ENCODE results near the gene IQCE. TPM values are rescaled to one million over a fixed set of nuclear protein-coding genes. Genes with fewer than 3 reads are reported as not detected.
"Not testable (repeated sequence)": the region's sequence is repeated elsewhere in the genome, so short reads cannot be mapped to it uniquely, and the experiment has no call there.

The IQCE gene
- total RNA-seq, 4 donors from 2014 or later: 10.5 to 18.6 (median 12.8) TPM

DNA sequence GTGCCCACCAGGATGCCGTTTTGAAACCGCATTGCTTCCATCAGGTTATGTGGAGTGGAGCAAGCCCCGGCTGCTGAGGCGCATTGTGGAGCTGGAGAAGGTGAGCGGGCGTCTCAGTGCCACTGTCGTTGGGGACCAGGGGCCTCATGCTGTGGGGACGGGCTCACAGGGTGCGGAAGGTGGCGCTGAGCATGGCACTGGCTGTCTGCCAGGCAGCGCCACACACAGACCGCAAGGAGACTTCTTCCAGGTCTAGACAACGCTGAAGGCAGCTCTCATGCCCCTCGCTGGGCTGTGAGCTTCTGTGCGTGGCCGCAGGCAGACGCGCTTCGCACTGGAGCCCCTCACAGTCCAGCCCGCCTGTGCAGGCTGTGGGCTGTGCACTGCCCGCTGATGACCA lies 29.0 kb downstream of the IQCE start:
- no peak overlapping the region for H3K4me3 ChIP-seq (ENCODE audit: low read depth, poor library complexity, severe bottlenecking)
- no peak for TF ChIP-seq POLR2A (IDR thresholded peaks at IDR 0.05)
- TF ChIP-seq, protein P1, sequence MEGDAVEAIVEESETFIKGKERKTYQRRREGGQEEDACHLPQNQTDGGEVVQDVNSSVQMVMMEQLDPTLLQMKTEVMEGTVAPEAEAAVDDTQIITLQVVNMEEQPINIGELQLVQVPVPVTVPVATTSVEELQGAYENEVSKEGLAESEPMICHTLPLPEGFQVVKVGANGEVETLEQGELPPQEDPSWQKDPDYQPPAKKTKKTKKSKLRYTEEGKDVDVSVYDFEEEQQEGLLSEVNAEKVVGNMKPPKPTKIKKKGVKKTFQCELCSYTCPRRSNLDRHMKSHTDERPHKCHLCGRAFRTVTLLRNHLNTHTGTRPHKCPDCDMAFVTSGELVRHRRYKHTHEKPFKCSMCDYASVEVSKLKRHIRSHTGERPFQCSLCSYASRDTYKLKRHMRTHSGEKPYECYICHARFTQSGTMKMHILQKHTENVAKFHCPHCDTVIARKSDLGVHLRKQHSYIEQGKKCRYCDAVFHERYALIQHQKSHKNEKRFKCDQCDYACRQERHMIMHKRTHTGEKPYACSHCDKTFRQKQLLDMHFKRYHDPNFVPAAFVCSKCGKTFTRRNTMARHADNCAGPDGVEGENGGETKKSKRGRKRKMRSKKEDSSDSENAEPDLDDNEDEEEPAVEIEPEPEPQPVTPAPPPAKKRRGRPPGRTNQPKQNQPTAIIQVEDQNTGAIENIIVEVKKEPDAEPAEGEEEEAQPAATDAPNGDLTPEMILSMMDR (IDR thresholded peaks at IDR 0.05): no peak
- intact Hi-C loops (cut with DNase I; ENCODE audit: low total_unique reads): no loop called here
- no peak for DNase-seq (ENCODE audit: low spot score in 2 of 2)
- WGBS, 2 donors: 95 to 97% methylated on average over 17 to 18 of the region's 21 CpGs

DNA sequence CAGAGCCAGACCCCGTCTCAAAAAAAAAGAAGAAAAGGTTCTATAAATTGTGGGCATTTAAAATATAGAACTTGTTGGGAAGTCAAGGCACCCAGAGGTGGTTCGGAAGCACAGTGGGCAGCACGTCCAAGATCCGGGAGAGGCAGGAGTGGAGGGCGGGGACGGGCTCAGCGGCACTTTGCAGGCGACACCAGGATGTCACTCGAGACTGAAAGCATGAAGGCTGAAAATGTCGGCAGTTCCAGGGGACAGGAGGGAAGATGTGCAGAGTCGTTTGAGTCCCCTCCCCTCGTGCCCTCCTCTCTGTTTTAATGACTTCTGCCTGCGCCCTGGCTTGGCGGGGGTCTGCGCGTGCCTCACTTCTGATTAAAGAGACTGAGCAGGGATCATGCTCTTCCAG lies 30.6 kb downstream of the IQCE start:
- WGBS, 2 donors: 88 to 92% methylated on average over 16 of the region's 16 CpGs
- H3K4me3 ChIP-seq (ENCODE audit: low read depth, poor library complexity, severe bottlenecking): no peak overlapping the region
- TF ChIP-seq, protein P1 (IDR thresholded peaks at IDR 0.05): no peak
- TF ChIP-seq POLR2A (IDR thresholded peaks at IDR 0.05): no peak
- intact Hi-C loops (cut with DNase I; ENCODE audit: low total_unique reads): no loop called here
- DNase-seq (ENCODE audit: low spot score in 2 of 2): no peak

DNA sequence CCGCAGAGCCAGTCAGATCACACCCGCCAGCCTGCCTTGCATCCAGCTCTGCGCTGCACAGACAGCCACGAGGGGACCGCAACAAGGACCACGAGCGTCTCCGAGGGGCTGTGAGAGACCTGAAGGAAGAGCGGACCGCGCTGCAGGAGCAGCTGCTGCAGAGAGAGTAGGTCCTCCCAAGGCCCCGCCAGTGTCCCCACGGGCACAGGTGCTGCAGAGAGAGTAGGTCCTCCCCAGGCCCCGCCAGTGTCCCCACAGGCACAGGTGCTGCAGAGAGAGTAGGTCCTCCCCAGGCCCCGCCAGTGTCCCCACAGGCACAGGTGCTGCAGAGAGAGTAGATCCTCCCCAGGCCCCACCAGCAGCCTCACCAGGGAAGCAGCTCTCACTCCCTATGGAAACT lies 31.2 kb downstream of the IQCE start:
- 93 to 95% methylated on average over 14 to 15 of the region's 15 CpGs for WGBS, 2 donors
- intact Hi-C loops (cut with DNase I; ENCODE audit: low total_unique reads); H3K4me3 ChIP-seq (ENCODE audit: low read depth, poor library complexity, severe bottlenecking); DNase-seq (ENCODE audit: low spot score in 2 of 2): not testable (repeated sequence)

DNA sequence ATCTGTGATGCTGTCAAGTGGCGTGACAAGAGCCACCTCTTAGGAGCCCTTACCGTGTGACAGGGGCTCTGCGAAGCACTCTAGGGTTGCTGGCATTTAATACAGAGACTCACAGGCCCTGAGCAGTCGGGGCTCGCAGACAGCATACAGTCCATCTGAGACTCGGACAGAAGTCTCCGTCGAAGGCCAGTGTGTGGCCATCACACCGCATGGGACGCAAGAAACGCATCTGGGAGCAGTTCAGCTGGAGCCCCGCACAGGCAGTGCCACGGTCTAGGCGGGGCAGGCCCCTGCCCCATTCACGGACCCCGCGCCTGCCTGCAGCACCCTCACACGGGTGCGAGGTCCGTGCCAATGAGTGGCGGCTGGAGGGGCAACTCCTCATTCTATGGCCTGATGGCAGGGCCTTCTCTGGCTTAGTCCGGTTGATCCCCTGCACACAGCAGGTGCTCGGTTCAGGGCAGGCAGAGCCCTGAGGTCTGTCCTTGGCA lies 33.6 kb downstream of the IQCE start:
- no peak overlapping the region for H3K4me3 ChIP-seq (ENCODE audit: low read depth, poor library complexity, severe bottlenecking)
- DNase-seq (ENCODE audit: low spot score in 2 of 2): no peak
- WGBS, 2 donors: 95 to 96% methylated on average over 18 to 23 of the region's 23 CpGs
- TF ChIP-seq POLR2A (IDR thresholded peaks at IDR 0.05): no peak
- TF ChIP-seq, protein P1 (IDR thresholded peaks at IDR 0.05): no peak
- intact Hi-C loops (cut with DNase I; ENCODE audit: low total_unique reads): no loop called here

DNA sequence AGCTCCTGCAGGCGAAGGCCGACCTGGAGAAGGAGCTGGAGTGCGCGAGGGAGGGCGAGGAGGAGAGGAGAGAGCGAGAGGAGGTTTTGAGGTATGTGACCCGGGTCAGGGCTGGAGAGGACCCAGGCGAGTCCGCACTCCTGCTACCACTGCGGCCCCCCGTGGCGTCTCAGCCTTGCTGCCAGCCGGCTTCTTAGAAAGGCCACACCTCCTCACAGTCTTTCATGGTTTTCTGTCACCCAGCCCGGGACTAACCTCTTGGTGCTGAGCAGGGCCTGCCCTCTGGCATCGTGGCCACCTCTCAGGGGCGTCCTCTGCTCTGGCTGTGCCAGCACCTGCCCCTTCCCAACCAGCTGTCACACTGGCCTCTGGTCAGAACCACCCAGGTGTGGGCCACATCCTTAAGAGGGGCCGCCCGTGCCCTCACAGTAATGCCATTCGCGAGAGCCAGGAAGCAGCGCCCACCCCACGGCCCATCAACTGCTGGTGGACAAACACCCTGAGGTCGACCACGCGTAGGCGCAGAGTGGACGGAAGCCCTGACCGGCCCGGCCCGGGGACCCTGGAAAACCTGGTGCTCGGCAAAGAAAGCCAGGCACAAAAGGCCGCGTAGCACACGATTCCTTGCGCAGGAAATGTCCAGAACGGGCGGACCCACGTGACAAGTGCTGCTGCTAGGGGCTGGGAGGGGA lies 34.4 kb downstream of the IQCE start:
- no peak for DNase-seq (ENCODE audit: low spot score in 2 of 2)
- H3K4me3 ChIP-seq (ENCODE audit: low read depth, poor library complexity, severe bottlenecking): no peak overlapping the region
- TF ChIP-seq, protein P1 (IDR thresholded peaks at IDR 0.05): no peak
- TF ChIP-seq POLR2A (IDR thresholded peaks at IDR 0.05): no peak
- 94 to 95% methylated on average over 34 to 38 of the region's 38 CpGs for WGBS, 2 donors
- intact Hi-C loops (cut with DNase I; ENCODE audit: low total_unique reads): no loop called here

DNA sequence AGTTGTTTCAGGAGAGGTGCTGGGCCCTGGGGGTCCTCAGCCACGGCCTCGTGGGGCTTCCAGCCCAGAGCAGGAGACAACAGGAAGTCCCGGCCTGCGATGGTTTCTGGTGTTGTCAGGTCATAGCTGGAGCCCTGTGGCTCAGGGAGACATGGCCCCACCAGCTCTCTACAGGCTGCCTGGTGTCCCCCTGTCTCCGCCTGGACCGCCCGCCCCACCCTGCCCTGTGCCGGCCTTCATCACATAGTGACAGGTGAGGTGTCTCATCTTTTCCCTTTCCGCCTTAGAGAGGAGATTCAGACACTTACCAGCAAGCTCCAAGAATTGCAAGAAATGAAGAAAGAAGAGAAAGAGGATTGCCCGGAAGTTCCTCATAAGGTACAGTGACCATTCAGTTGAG lies 35.8 kb downstream of the IQCE start:
- TF ChIP-seq, protein P1 (IDR thresholded peaks at IDR 0.05): no peak
- TF ChIP-seq POLR2A (IDR thresholded peaks at IDR 0.05): no peak
- no peak overlapping the region for H3K4me3 ChIP-seq (ENCODE audit: low read depth, poor library complexity, severe bottlenecking)
- 83 to 95% methylated on average over 10 of the region's 10 CpGs for WGBS, 2 donors
- intact Hi-C loops (cut with DNase I; ENCODE audit: low total_unique reads): no loop called here
- DNase-seq (ENCODE audit: low spot score in 2 of 2): no peak
